Measurements from ENCODE around the gene NUBP2.

DNA sequence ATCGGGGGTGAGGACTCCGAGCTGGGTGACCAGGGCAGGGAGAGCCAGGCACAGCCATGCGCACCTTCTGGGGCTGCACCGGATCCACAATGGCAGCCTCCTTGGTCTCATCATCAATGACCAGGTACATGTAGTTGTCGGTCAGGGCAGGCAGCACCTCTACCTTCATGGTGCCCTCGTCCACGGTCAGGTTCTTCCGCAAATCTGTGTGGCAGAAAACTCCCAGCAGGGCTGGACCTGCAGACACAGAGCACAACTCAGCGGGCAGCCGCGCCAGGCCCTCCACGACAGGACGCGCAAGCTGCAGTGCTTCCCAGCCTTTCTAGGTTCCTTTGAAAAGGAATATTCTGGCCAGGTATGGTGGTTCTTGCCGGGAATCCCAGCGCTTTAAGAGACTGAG, 40.0 kb downstream of the NUBP2 start:
- TF ChIP-seq, protein P1, sequence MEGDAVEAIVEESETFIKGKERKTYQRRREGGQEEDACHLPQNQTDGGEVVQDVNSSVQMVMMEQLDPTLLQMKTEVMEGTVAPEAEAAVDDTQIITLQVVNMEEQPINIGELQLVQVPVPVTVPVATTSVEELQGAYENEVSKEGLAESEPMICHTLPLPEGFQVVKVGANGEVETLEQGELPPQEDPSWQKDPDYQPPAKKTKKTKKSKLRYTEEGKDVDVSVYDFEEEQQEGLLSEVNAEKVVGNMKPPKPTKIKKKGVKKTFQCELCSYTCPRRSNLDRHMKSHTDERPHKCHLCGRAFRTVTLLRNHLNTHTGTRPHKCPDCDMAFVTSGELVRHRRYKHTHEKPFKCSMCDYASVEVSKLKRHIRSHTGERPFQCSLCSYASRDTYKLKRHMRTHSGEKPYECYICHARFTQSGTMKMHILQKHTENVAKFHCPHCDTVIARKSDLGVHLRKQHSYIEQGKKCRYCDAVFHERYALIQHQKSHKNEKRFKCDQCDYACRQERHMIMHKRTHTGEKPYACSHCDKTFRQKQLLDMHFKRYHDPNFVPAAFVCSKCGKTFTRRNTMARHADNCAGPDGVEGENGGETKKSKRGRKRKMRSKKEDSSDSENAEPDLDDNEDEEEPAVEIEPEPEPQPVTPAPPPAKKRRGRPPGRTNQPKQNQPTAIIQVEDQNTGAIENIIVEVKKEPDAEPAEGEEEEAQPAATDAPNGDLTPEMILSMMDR (conservative IDR thresholded peaks at IDR 0.05 in 1 of 2, IDR thresholded peaks at IDR 0.05 in 1 of 2; ENCODE audit: low read depth in 1 of 2, low read length in 2 of 2): no peak
- TF ChIP-seq EZH2 (IDR thresholded peaks at IDR 0.05; ENCODE audit: low read length, missing control alignments): no peak

Measured in fibroblast of lung (primary cell).